Measurements from ENCODE around the gene ZNF783.

GRCh38 chr7:149316606-149317005, 54.6 kb downstream of the ZNF783 start:
- TF ChIP-seq ATF6 (CRISPR knock-in tag; IDR thresholded peaks at IDR 0.05) (no peak), CTCF (IDR thresholded peaks at IDR 0.05) (no peak), EMX1 (CRISPR knock-in tag; IDR thresholded peaks at IDR 0.05) (no peak), FOXJ3 (CRISPR knock-in tag; IDR thresholded peaks at IDR 0.05; ENCODE audit: borderline replicate concordance) (no peak), MAX (CRISPR knock-in tag; IDR thresholded peaks at IDR 0.05) (no peak), NFYB (CRISPR knock-in tag; conservative IDR thresholded peaks at IDR 0.05; ENCODE audit: low read depth) (no peak), JUN (CRISPR knock-in tag; IDR thresholded peaks at IDR 0.05) (no peak), ZSCAN18 (CRISPR knock-in tag; IDR thresholded peaks at IDR 0.05) (no peak), ATF3 (CRISPR knock-in tag; conservative IDR thresholded peaks at IDR 0.05) (no peak)
